Cardiac atrium fibroblast (primary cell): ENCODE data around the gene DNAH17. TPM values are rescaled to one million over a fixed set of nuclear protein-coding genes. Genes with fewer than 3 reads are reported as not detected.

Experiments used
- total RNA-seq: library from RNA; depleted of rRNA; stranded (reverse); fragments of >200 nt; gene quantifications from 2 replicates; pipeline ENCODE4 v1.2.3, GENCODE V29; 2015

The DNAH17 gene, protein sequence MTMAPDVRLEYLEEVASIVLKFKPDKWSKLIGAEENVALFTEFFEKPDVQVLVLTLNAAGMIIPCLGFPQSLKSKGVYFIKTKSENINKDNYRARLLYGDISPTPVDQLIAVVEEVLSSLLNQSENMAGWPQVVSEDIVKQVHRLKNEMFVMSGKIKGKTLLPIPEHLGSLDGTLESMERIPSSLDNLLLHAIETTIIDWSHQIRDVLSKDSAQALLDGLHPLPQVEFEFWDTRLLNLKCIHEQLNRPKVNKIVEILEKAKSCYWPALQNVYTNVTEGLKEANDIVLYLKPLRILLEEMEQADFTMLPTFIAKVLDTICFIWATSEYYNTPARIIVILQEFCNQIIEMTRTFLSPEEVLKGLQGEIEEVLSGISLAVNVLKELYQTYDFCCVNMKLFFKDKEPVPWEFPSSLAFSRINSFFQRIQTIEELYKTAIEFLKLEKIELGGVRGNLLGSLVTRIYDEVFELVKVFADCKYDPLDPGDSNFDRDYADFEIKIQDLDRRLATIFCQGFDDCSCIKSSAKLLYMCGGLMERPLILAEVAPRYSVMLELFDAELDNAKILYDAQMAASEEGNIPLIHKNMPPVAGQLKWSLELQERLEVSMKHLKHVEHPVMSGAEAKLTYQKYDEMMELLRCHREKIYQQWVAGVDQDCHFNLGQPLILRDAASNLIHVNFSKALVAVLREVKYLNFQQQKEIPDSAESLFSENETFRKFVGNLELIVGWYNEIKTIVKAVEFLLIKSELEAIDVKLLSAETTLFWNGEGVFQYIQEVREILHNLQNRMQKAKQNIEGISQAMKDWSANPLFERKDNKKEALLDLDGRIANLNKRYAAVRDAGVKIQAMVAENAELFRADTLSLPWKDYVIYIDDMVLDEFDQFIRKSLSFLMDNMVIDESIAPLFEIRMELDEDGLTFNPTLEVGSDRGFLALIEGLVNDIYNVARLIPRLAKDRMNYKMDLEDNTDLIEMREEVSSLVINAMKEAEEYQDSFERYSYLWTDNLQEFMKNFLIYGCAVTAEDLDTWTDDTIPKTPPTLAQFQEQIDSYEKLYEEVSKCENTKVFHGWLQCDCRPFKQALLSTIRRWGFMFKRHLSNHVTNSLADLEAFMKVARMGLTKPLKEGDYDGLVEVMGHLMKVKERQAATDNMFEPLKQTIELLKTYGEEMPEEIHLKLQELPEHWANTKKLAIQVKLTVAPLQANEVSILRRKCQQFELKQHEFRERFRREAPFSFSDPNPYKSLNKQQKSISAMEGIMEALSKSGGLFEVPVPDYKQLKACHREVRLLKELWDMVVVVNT (N-terminal part only)
- not detected in 2 replicates for total RNA-seq

DNA sequence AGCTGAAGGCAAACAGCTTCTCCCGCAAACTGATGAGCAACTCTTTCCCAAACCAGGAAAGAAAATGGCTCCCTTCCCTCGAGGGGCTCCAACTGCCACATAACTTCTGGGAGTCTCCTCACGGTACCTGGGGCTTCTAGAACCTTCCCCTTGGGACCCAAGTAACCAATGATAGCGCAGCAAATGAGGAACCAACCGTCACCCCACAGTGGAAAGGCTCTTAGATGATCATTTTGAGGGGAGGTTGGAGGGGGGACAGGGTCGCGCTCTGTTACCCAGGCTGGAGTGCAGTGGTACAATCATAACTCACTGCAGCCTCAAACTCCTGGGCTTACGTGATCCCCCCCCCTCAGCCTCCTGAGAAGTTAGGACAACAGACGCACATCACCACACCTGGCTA is at the start of gene DNAH17:
Gene DNAH17 (minus strand): TSS at position 101 of the 400 bp plus-strand sequence. CDS start 2,339 bp downstream, outside the sequence.

DNA sequence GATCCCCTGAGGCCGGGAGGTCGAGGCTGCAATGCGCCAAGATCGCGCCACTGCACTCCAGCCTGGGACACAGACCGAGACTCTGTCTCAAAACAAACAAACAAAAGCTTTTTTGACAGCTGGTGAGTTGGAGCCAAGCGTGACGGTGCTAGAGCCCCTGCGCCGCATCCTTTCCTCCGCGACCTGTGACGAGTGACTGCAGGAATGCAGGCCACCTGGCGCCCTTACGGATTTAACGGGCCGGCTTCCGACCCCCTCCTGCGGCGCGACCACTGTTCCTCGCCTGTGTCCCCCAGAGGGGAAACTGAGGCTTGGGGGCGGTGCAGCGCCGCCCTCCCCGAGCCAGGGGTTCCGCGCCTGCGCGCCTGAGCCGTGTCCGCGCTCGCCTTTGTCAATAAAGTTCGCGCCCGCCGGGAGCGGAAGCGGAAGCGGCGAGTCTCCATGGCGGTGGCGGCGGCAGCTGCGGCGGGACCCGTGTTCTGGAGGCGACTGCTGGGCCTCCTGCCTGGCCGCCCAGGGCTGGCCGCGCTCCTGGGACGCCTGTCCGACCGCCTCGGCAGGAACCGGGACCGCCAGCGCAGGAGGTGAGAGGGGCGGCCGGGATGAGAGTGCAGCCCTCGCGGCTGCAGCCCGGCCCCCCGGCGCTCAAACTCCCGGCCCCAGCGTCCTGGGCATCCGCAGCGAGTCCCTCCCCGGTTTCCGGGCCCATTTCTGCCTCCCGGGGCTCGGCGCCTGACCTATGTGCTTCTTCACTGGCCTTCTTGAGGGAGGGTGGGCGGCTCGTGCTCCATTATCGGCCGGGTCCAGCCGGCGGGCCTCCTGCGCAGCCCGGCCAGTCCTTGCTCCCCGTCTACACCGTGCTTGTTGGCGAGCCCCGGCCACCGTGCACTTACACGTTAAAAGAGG is 198.7 kb downstream of the DNAH17 start, which contains the start of gene PGS1:
Gene PGS1 (plus strand): TSS at position 425 of the 906 bp plus-strand sequence. CDS start 17 bp downstream, at position 442.

Other genes with a start within 250 kb of the DNAH17 start
- 94.0 and 123 TPM in 2 replicates for gene SOCS3, start 217.3 kb downstream of the DNAH17 start, total RNA-seq
- gene PGS1, start 198.7 kb downstream of the DNAH17 start, total RNA-seq = 25.3 and 35.2 TPM in 2 replicates
- 12.5 and 21.1 TPM in 2 replicates for gene CYTH1, start 204.9 kb upstream of the DNAH17 start, total RNA-seq